ENCODE data around the gene SLCO1A2.
"Not testable (repeated sequence)": the region's sequence is repeated elsewhere in the genome, so short reads cannot be mapped to it uniquely, and the experiment has no call there.

Gene SLCO1A2

GRCh38 chr12:21334771-21335325 is at the start of gene SLCO1A2:
TSS of gene SLCO1A2 (minus strand) at chr12:21334917. CDS start at chr12:21334647, 270 bp downstream.
- Histone ChIP-seq H3K4me1 (ENCODE audit: control insufficient read depth in 1 of 2, insufficient read depth in 1 of 2, low read depth in 1 of 2, low read length in 1 of 2) (no peaks in the 10 kb centered on the region), H3K4me3 (ENCODE audit: low read depth in 1 of 2, low read length in 1 of 2) (no peak within 1 kb of the TSS), H3K9me3 (no peaks in the 10 kb centered on the region), H3K27me3 (no peaks in the 10 kb centered on the region), H3K36me3 (no peaks in the 10 kb centered on the region), H3K27ac (no peak within 1 kb of the TSS)
- TF ChIP-seq CTCF (IDR thresholded peaks at IDR 0.05) = no peak

GRCh38 chr12:21384261-21384660 is 49.5 kb upstream of the SLCO1A2 start:
- Histone ChIP-seq H3K9me3 (no peaks in the 10 kb centered on the region), H3K27me3 (no peaks in the 10 kb centered on the region), H3K4me1 (ENCODE audit: control insufficient read depth in 1 of 2, insufficient read depth in 1 of 2, low read depth in 1 of 2, low read length in 1 of 2) (no peaks in the 10 kb centered on the region), H3K4me3 (ENCODE audit: low read depth in 1 of 2, low read length in 1 of 2) (no peak overlapping the region), H3K36me3 (no peaks in the 10 kb centered on the region), H3K27ac (no peak overlapping the region)
- TF ChIP-seq CTCF (IDR thresholded peaks at IDR 0.05) = no peak

- not testable (repeated sequence) for H3K36me3 ChIP-seq; H3K27ac ChIP-seq; H3K9me3 ChIP-seq; H3K27me3 ChIP-seq; H3K4me1 ChIP-seq (ENCODE audit: control insufficient read depth in 1 of 2, insufficient read depth in 1 of 2, low read depth in 1 of 2, low read length in 1 of 2); H3K4me3 ChIP-seq (ENCODE audit: low read depth in 1 of 2, low read length in 1 of 2)
Measured at GRCh38 chr12:21381320-21381719, 46.6 kb upstream of the SLCO1A2 start.

GRCh38 chr12:21379218-21379617 is 44.5 kb upstream of the SLCO1A2 start:
- no peak for TF ChIP-seq CTCF (IDR thresholded peaks at IDR 0.05)
- Histone ChIP-seq H3K27me3 (no peaks in the 10 kb centered on the region), H3K4me1 (ENCODE audit: control insufficient read depth in 1 of 2, insufficient read depth in 1 of 2, low read depth in 1 of 2, low read length in 1 of 2) (no peaks in the 10 kb centered on the region), H3K4me3 (ENCODE audit: low read depth in 1 of 2, low read length in 1 of 2) (no peak overlapping the region), H3K9me3 (no peaks in the 10 kb centered on the region), H3K36me3 (no peaks in the 10 kb centered on the region), H3K27ac (no peak overlapping the region)

GRCh38 chr12:21372602-21373001 is 37.9 kb upstream of the SLCO1A2 start, which contains the start of gene IAPP:
TSS of gene IAPP (plus strand) at chr12:21372902. CDS start at chr12:21373352, 450 bp downstream.
- TF ChIP-seq CTCF (IDR thresholded peaks at IDR 0.05) = no peak
- Histone ChIP-seq H3K27ac (no peak within 1 kb of the TSS), H3K9me3 (no peaks in the 10 kb centered on the region), H3K4me1 (ENCODE audit: control insufficient read depth in 1 of 2, insufficient read depth in 1 of 2, low read depth in 1 of 2, low read length in 1 of 2) (no peaks in the 10 kb centered on the region), H3K27me3 (no peaks in the 10 kb centered on the region), H3K4me3 (ENCODE audit: low read depth in 1 of 2, low read length in 1 of 2) (no peak within 1 kb of the TSS), H3K36me3 (no peaks in the 10 kb centered on the region)

- TF ChIP-seq CTCF (IDR thresholded peaks at IDR 0.05) = no peak
Measured at GRCh38 chr12:21370845-21371449, 36.2 kb upstream of the SLCO1A2 start.

More at GRCh38 chr12:21370845-21371449, 36.2 kb upstream of the SLCO1A2 start:
- H3K4me3 ChIP-seq (ENCODE audit: low read depth in 1 of 2, low read length in 1 of 2) = no peak overlapping the region
- no peak overlapping the region for H3K27ac ChIP-seq
- H3K4me1 ChIP-seq (ENCODE audit: control insufficient read depth in 1 of 2, insufficient read depth in 1 of 2, low read depth in 1 of 2, low read length in 1 of 2) = no peaks in the 10 kb centered on the region
- H3K27me3 ChIP-seq = no peaks in the 10 kb centered on the region
- no peaks in the 10 kb centered on the region for H3K9me3 ChIP-seq
- no peaks in the 10 kb centered on the region for H3K36me3 ChIP-seq

All from neutrophil (primary cell).